Ishikawa (cell line): ENCODE measurements around the gene ANKS6.

Source experiments
- CEBPB ChIP-seq: IDR thresholded peaks from 2 replicates; pipeline ENCODE4 v1.6.1; 2012
- MAX ChIP-seq: IDR thresholded peaks from 2 replicates; pipeline ENCODE4 v1.6.1; 2012
- NFIC ChIP-seq: IDR thresholded peaks from 2 replicates; pipeline ENCODE4 v1.6.1; 2012
- YY1 ChIP-seq: IDR thresholded peaks from 2 replicates; pipeline ENCODE4 v1.6.1; 2012; ENCODE audit warnings: low read depth
- ZBTB7A ChIP-seq: IDR thresholded peaks from 2 replicates; pipeline ENCODE4 v1.6.1; 2012; ENCODE audit warnings: low read depth

DNA sequence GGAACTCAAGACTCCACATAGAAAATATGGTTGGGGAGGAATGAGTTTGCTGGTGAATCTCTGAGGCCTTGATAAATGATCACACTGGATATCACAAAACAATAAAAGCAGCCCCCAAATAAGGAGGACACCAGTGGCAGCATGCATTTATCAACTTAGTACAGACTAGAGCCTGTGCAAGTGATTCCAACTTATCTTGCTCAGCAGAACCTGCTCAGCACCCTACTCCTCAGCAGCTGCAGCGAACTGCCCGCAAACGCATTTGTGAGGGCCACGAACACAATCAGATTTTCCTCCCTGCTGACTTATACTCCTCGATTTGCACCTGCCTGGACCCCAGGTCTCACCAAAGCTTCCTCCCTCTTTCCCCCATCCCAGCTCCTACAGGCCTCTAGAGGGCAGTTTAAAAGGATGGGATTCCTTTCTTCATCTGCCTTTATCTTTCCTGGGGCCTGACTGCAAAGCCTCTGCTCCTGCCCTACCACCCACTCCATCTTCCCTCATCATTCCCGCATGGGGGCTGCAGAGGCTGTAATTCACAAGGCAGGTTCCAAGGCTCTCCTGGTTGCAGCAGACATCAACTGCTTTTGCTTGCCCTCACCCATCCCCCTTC lies 41.2 kb downstream of the ANKS6 start:
- no peak for TF ChIP-seq ZBTB7A
- no peak for TF ChIP-seq CEBPB
- no peak for TF ChIP-seq MAX
- no peak for TF ChIP-seq NFIC
- TF ChIP-seq YY1: no peak
